ENCODE results near the gene SLC9A8. TPM values are rescaled to one million over a fixed set of nuclear protein-coding genes. Genes with fewer than 3 reads are reported as not detected.

SLC9A8 gene
- total RNA-seq, 1 experiment from 2014 or later, result 7.5 TPM

GRCh38 chr20:49835031-49835430, 22.4 kb downstream of the SLC9A8 start:
- no peak overlapping the region for H2BK5ac ChIP-seq (ENCODE audit: insufficient read length, low read length)
- H2BK15ac ChIP-seq (ENCODE audit: low read depth, low read length), result no peak overlapping the region
- no peak overlapping the region for H2BK20ac ChIP-seq (ENCODE audit: low read depth, low read length, poor library complexity, severe bottlenecking)
- Mint-ChIP-seq H3K4me3 (no peak overlapping the region), H3K9me3 (no peaks in the 10 kb centered on the region; a peak in 1 of 5 replicates), H3K36me3 (ENCODE audit: insufficient read depth in 1 of 3, low read depth in 3 of 3) (peaks cover 6 to 15% (median 6%) of the 10 kb centered on the region in 3 experiments; a peak in 6 of 7 replicates), H3K4me1 (peaks cover 25% of the 10 kb centered on the region in 2 experiments), H3K27me3 (ENCODE audit: low read depth) (no peaks in the 10 kb centered on the region), H3K27ac (no peak overlapping the region; a peak in 2 of 7 replicates)
- H3K23me2 ChIP-seq (ENCODE audit: insufficient read length, low read depth, low read length, poor library complexity, severe bottlenecking), result no peaks in the 10 kb centered on the region
- no peak overlapping the region for H3K56ac ChIP-seq (ENCODE audit: insufficient read length, low read depth, low read length)
- H4K91ac ChIP-seq (ENCODE audit: insufficient read length, low read depth, low read length), result no peak overlapping the region
- H2AK5ac ChIP-seq (ENCODE audit: insufficient read length, low read length), result no peak overlapping the region
- no peak overlapping the region for H3K14ac ChIP-seq (ENCODE audit: insufficient read depth, low read length)
- H3K79me1 ChIP-seq (ENCODE audit: insufficient read depth, low read depth, low read length, poor library complexity, severe bottlenecking), result no peaks in the 10 kb centered on the region
- no peak overlapping the region for H3K4me2 ChIP-seq (ENCODE audit: insufficient read depth, insufficient read length, low read length)
- no peak overlapping the region for H3K18ac ChIP-seq (ENCODE audit: insufficient read length, low read depth, low read length)
- no peaks in the 10 kb centered on the region for H3K9me3 ChIP-seq (ENCODE audit: control insufficient read depth, low read depth, low read length)
- no peak overlapping the region for H3K27ac ChIP-seq (ENCODE audit: insufficient read length, low read depth, low read length)
- no peaks in the 10 kb centered on the region for H3K79me2 ChIP-seq (ENCODE audit: insufficient read depth, low read length)
- H2AFZ ChIP-seq (ENCODE audit: low read length), result no peak overlapping the region
- no peak overlapping the region for H4K5ac ChIP-seq (ENCODE audit: insufficient read length, low read depth, low read length)
- WGBS (ENCODE audit: extremely low coverage, insufficient read length, low lambda C conversion rate), result no CpG with 5 or more reads among the region's 4 CpGs
- peaks cover 3% of the 10 kb centered on the region; the same call in 1 of the 2 replicates for H3K4me1 ChIP-seq (ENCODE audit: insufficient read depth, low read length)
- H2BK12ac ChIP-seq (ENCODE audit: insufficient read length, low read depth, low read length), result no peak overlapping the region
- H3K23ac ChIP-seq (ENCODE audit: insufficient read length, low read depth, low read length), result no peak overlapping the region
- H4K8ac ChIP-seq (replicated peaks; ENCODE audit: insufficient read length, low read depth, low read length), result no peak overlapping the region
- H3K4ac ChIP-seq (ENCODE audit: low read depth, low read length), result no peak overlapping the region
- no peak overlapping the region for H3K9ac ChIP-seq (ENCODE audit: extremely low read depth, insufficient read length, low read length)
- no peak for TF ChIP-seq CTCF (conservative IDR thresholded peaks at IDR 0.05)
- no peak for DNase-seq
- no peaks in the 10 kb centered on the region for H4K20me1 ChIP-seq (ENCODE audit: control insufficient read depth, insufficient read depth, insufficient read length)
- no peak overlapping the region for H3T11ph ChIP-seq (ENCODE audit: low read length)
- H2BK120ac ChIP-seq (ENCODE audit: low read depth, low read length, poor library complexity, severe bottlenecking), result no peak overlapping the region
- H3K27me3 ChIP-seq (ENCODE audit: insufficient read depth, low read length), result no peaks in the 10 kb centered on the region

Data from H9 (cell line).